Endothelial cell of umbilical vein (primary cell): ENCODE data around the gene PTPRE. TPM values are rescaled to one million over a fixed set of nuclear protein-coding genes. Genes with fewer than 3 reads are reported as not detected.

ENCODE experiments used
- BruUV-seq: library from RNA; stranded (reverse); fragments of 400-500 nt; replicated peaks from 2 replicates; lab custom pipeline; 2021; lab: Mats Ljungman, UMichigan
- CTCF ChIA-PET: fragments of 300-600, 350-600 bp; sonication (Branson Sonifier 250); formaldehyde crosslinking; loops from one replicate; lab custom pipeline; 2021; ENCODE audit warnings: antibody characterized with exemption, inconsistent platforms; lab: Charles Lee
- POLR2A ChIA-PET: fragments of 300-600, 350-600 bp; sonication (Branson Sonifier 250); formaldehyde crosslinking; loops from one replicate; lab custom pipeline; 2021; ENCODE audit warnings: antibody characterized with exemption, inconsistent platforms; lab: Charles Lee
- DNase-seq: peaks from one replicate; pipeline ENCODE4 v3.0.0-alpha.2; 2011; ENCODE audit warnings: low read depth, low spot score
- FAIRE-seq: peaks from 2 replicates; lab custom pipeline; 2011; peaks lifted over from hg19 to GRCh38; lab: Jason Lieb, UNC
- H2AFZ ChIP-seq: 2 replicates; pipeline ENCODE4 v1.6.0; 2012; ENCODE audit warnings: low read depth, low read length, control low read depth, inconsistent platforms
- H3K27ac ChIP-seq: 2 replicates; pipeline ENCODE4 v1.5.1; 2011; ENCODE audit warnings: low read depth, mild to moderate bottlenecking, control low read depth, low read length, moderate library complexity; ENCODE audit not compliant: insufficient read depth
- H3K27me3 ChIP-seq, 2 experiments: 2 replicates each; pipeline versions ENCODE4 v1.6.0 to v1.6.1; 2011; ENCODE audit warnings: low read length in 2 of 2, mixed read lengths in 1 of 2; ENCODE audit not compliant: control insufficient read depth in 2 of 2, insufficient read depth in 2 of 2
- H3K36me3 ChIP-seq, 2 experiments: 2 replicates in 1 of 2; 3 replicates in 1 of 2; pipeline ENCODE4 v1.5.1; 2011; ENCODE audit warnings: low read length in 2 of 2, mild to moderate bottlenecking in 1 of 2, moderate library complexity in 1 of 2; ENCODE audit not compliant: control insufficient read depth in 2 of 2, insufficient read depth in 2 of 2; ENCODE audit errors: extremely low read depth in 1 of 2
- H3K4me1 ChIP-seq: 3 replicates; pipeline ENCODE4 v1.5.1; 2011; ENCODE audit warnings: mild to moderate bottlenecking, low read length; ENCODE audit not compliant: control insufficient read depth, insufficient read depth; ENCODE audit errors: extremely low read depth
- H3K4me2 ChIP-seq: 2 replicates; pipeline ENCODE4 v1.6.1; 2011; ENCODE audit warnings: low read length, control low read depth, mixed read lengths; ENCODE audit not compliant: insufficient read depth
- H3K4me3 ChIP-seq, 3 experiments: fragments of 200-600 bp in 1 of 3; sonication (generic), shearing (Covaris generic) in 1 of 3; replicated peaks in 1 of 3; 2 replicates each; pipeline ENCODE4 v1.5.1; 2011 to 2016; ENCODE audit warnings: control low read depth in 3 of 3, low read length in 3 of 3, mild to moderate bottlenecking in 2 of 3, inconsistent platforms in 1 of 3, low read depth in 1 of 3, moderate library complexity in 1 of 3; ENCODE audit not compliant: insufficient read depth in 1 of 3
- H3K79me2 ChIP-seq: 2 replicates; pipeline ENCODE4 v1.6.0; 2012; ENCODE audit warnings: low read length, inconsistent platforms; ENCODE audit not compliant: control insufficient read depth, insufficient read depth
- H3K9ac ChIP-seq: replicated peaks from 2 replicates; pipeline ENCODE3; 2011; ENCODE audit warnings: low read length, control low read depth; ENCODE audit not compliant: insufficient read depth; ENCODE audit errors: extremely low read depth
- H3K9me1 ChIP-seq: replicated peaks from 3 replicates; pipeline ENCODE4 v1.6.0; 2011; ENCODE audit warnings: mild to moderate bottlenecking, low read length; ENCODE audit not compliant: control insufficient read depth, insufficient read depth; ENCODE audit errors: extremely low read depth
- H3K9me3 ChIP-seq: replicated peaks from 2 replicates; pipeline ENCODE4 v1.5.1; 2012; ENCODE audit warnings: low read length, inconsistent platforms; ENCODE audit not compliant: control insufficient read depth, insufficient read depth
- H4K20me1 ChIP-seq: replicated peaks from 2 replicates; pipeline ENCODE3; 2011; ENCODE audit warnings: mild to moderate bottlenecking, low read length; ENCODE audit not compliant: control insufficient read depth, insufficient read depth; ENCODE audit errors: extremely low read depth
- EZH2 ChIP-seq: IDR thresholded peaks from 2 replicates; pipeline ENCODE4 v1.6.1; 2012; ENCODE audit warnings: borderline replicate concordance, low read depth, mild to moderate bottlenecking, moderate library complexity, low read length, inconsistent platforms; ENCODE audit not compliant: severe bottlenecking
- FOS ChIP-seq: IDR thresholded peaks from 2 replicates; pipeline ENCODE4 v1.6.1; 2011; ENCODE audit warnings: mild to moderate bottlenecking, low read length, moderate library complexity, borderline replicate concordance; ENCODE audit not compliant: insufficient read depth
- GATA2 ChIP-seq: IDR thresholded peaks from 2 replicates; pipeline ENCODE4 v1.7.0; 2011; ENCODE audit warnings: low read depth, mild to moderate bottlenecking, moderate library complexity, mixed read lengths, low read length; ENCODE audit not compliant: insufficient read length, insufficient read depth
- JUN ChIP-seq: IDR thresholded peaks from 2 replicates; pipeline ENCODE4 v1.6.1; 2011; ENCODE audit warnings: borderline replicate concordance, low read depth; ENCODE audit not compliant: insufficient read length, insufficient read depth
- MYC ChIP-seq: IDR thresholded peaks from one replicate; pipeline ENCODE4 v1.6.1; 2011; ENCODE audit warnings: mild to moderate bottlenecking, low read depth, low read length
- POLR2A ChIP-seq: IDR thresholded peaks from 2 replicates; pipeline ENCODE4 v1.6.1; 2012; ENCODE audit warnings: low read depth, mild to moderate bottlenecking, control low read depth, low read length
- POLR2AphosphoS5 ChIP-seq: IDR thresholded peaks from 2 replicates; pipeline ENCODE4 v1.6.1; 2012; ENCODE audit warnings: low read depth, mild to moderate bottlenecking, control low read depth, low read length, moderate library complexity; ENCODE audit not compliant: insufficient read depth
- dilution Hi-C: fragments of 300-500 bp; cut with MboI; formaldehyde crosslinking; loops from one replicate; pipeline ENCODE4 v1.15.0; 2019; ENCODE audit warnings: low sequenced_read_pairs; ENCODE audit not compliant: extremely low pct_ligation_motif_present
- intact Hi-C: fragments of 100-400 bp; cut with micrococcal nuclease; formaldehyde crosslinking; loops from one replicate; pipeline ENCODE4 v1.10.0; 2022
- polyA plus RNA-seq, 4 experiments: library from polyadenylated mRNA; depleted of rRNA in 3 of 4; stranded (reverse) in 3 of 4; unstranded in 1 of 4; fragments of >200 nt; gene quantifications; 2 replicates each; pipeline versions ENCODE4 v1.2.1 to v1.2.3, GENCODE V29; 2011 to 2012; ENCODE audit warnings: missing spikeins in 1 of 4
- total RNA-seq: library from RNA; stranded (reverse); gene quantifications from 2 replicates; pipeline ENCODE4 v1.2.3, GENCODE V29; 2021
- TF ChIP-seq, protein P1 (sequence below), 2 donors: IDR thresholded peaks; 1 replicate in 1 of 2; 2 replicates in 1 of 2; pipeline ENCODE4 v1.5.1; 2011; ENCODE audit warnings: low read length in 2 of 2, mild to moderate bottlenecking in 2 of 2, moderate library complexity in 2 of 2, control low read depth in 1 of 2, inconsistent platforms in 1 of 2, low read depth in 1 of 2; ENCODE audit not compliant: insufficient read depth in 1 of 2; ENCODE audit errors: extremely low read depth in 1 of 2
- TF ChIP-seq, protein P2 (sequence below): IDR thresholded peaks from 2 replicates; pipeline ENCODE4 v1.6.1; 2011; ENCODE audit not compliant: insufficient read depth, insufficient read length

PTPRE gene
- total and polyA plus RNA-seq, 2 donors (not counting 3 experiments of a cell fraction or from before 2014, with no cell fraction given) = 37.3 to 116 TPM

DNA sequence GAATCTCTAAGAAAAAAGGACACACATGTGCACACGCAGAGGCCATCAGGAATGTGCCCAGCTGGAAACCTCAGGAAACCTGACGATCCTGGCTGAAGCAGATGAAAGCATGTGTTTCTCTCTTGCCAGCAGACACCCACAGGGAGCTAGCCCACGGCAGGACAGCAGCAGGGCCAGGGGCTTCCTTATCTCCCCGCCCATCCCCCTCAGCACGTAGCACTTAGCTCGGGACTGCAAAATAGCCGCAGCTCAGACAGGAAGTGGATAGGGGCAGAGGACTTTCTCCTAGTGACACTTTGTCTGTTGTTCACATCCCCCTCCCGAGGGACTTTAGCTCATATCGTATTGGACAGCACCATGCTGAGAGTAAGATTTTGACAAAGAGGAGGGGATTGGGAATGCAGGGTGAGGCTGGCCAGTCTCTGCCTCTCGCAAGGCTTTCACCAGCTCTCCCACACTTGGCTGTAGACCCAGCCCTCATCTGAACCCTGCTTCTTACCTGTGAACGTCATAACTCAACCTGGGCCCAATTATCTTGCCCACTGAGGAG is 155.5 kb downstream of the PTPRE start:
- Histone ChIP-seq H4K20me1 (no peaks in the 10 kb centered on the region), H3K4me3 (no peak overlapping the region), H3K9ac (no peak overlapping the region), H3K36me3 (peaks cover 10 to 56% of the 10 kb centered on the region in 2 experiments), H3K27me3 (no peaks in the 10 kb centered on the region), H2AFZ (no peak overlapping the region), H3K4me2 (peak overlapping the region; percentile 3), H3K27ac (peak overlapping the region; percentile 41), H3K9me3 (no peaks in the 10 kb centered on the region), H3K79me2 (no peaks in the 10 kb centered on the region), H3K9me1 (no peaks in the 10 kb centered on the region), H3K4me1 (peaks cover 30% of the 10 kb centered on the region)
- CTCF ChIA-PET = interaction anchor here (0.7 to 7.3 kb wide), 10 partner anchors 10 to 192 kb away, joined by 3 to 42 read pairs (median 7); partner anchors contain the start of gene PTPRE
- no peak for TF ChIP-seq GATA2
- FAIRE-seq (peak; percentile 73), DNase-seq (peak; percentile 46)
- intact Hi-C loops = loop anchor here (1.0 kb wide), 1 partner anchor 14 kb away; no protein-coding TSS in a partner anchor
- POLR2A ChIA-PET = interaction anchor here (0.5 kb wide), 1 partner anchor 195 kb away, joined by 3 read pairs; no protein-coding TSS in a partner anchor
- dilution Hi-C loops = no loop called here
- BruUV-seq = no TSS peak

DNA sequence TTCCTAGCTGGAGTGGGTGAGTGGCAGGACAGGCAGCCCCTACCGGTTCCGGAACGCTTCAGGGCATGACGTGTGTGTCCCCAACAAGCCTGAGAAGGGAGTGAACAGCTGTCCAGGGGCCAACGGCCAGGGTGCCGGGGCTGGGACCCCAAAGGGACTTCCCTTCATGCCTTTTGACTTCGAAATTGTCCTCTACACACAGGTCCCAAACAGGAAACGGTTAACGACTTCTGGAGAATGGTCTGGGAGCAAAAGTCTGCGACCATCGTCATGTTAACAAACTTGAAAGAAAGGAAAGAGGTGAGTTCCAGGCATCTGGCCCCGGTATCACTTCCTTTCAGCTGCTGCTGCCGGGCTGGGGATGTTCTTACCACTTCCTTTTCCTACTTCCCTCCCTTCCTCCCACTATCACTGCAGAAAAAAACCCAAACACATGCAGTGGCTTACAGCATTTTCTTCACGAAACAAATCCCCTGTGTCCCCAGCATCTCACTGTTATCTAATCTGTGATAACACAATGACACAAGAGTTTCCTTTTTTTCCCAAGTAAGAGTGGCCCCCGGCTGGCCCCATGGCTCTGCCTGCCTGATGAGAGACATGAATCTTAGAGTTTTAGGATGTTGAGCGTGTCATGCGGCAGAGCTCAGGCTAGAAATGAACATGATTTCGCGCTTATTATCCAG is 156.1 kb downstream of the PTPRE start:
- FAIRE-seq (peak; percentile 87), DNase-seq (peak; percentile 37)
- dilution Hi-C loops (no loop called here), intact Hi-C loops (loop anchor here (1.0 kb wide), 2 partner anchors 15 to 26 kb away; no protein-coding TSS in a partner anchor)
- TF ChIP-seq FOS (no peak), GATA2 (peak; percentile 55), MYC (no peak), EZH2 (no peak), POLR2AphosphoS5 (peak; percentile 30), JUN (no peak), POLR2A (no peak)
- TF ChIP-seq, protein P1, sequence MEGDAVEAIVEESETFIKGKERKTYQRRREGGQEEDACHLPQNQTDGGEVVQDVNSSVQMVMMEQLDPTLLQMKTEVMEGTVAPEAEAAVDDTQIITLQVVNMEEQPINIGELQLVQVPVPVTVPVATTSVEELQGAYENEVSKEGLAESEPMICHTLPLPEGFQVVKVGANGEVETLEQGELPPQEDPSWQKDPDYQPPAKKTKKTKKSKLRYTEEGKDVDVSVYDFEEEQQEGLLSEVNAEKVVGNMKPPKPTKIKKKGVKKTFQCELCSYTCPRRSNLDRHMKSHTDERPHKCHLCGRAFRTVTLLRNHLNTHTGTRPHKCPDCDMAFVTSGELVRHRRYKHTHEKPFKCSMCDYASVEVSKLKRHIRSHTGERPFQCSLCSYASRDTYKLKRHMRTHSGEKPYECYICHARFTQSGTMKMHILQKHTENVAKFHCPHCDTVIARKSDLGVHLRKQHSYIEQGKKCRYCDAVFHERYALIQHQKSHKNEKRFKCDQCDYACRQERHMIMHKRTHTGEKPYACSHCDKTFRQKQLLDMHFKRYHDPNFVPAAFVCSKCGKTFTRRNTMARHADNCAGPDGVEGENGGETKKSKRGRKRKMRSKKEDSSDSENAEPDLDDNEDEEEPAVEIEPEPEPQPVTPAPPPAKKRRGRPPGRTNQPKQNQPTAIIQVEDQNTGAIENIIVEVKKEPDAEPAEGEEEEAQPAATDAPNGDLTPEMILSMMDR (IDR thresholded peaks at IDR 0.05; ENCODE audit: extremely low read depth in 1 of 2, insufficient read depth in 1 of 2, low read depth in 1 of 2, low read length in 2 of 2) = no peak
- TF ChIP-seq, protein P2, sequence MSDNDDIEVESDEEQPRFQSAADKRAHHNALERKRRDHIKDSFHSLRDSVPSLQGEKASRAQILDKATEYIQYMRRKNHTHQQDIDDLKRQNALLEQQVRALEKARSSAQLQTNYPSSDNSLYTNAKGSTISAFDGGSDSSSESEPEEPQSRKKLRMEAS = no peak
- Histone ChIP-seq H3K4me2 (peak overlapping the region; percentile 2), H2AFZ (no peak overlapping the region), H3K36me3 (peaks cover 4 to 62% of the 10 kb centered on the region in 2 experiments), H3K9ac (no peak overlapping the region), H4K20me1 (no peaks in the 10 kb centered on the region), H3K27me3 (no peaks in the 10 kb centered on the region), H3K79me2 (no peaks in the 10 kb centered on the region), H3K4me3 (no peak overlapping the region), H3K9me3 (no peaks in the 10 kb centered on the region), H3K27ac (peak overlapping the region; percentile 41), H3K9me1 (no peaks in the 10 kb centered on the region), H3K4me1 (peaks cover 30% of the 10 kb centered on the region)
- ChIA-PET CTCF (interaction anchor here (0.7 to 7.3 kb wide), 10 partner anchors 9 to 193 kb away, joined by 3 to 42 read pairs (median 6); partner anchors contain the start of gene PTPRE), POLR2A (interaction anchor here (0.5 kb wide), 1 partner anchor 195 kb away, joined by 3 read pairs; no protein-coding TSS in a partner anchor)
- no TSS peak for BruUV-seq
